Transverse colon (tissue), 4 donors: ENCODE results near the gene UBAC2. TPM values are rescaled to one million over a fixed set of nuclear protein-coding genes. Genes with fewer than 3 reads are reported as not detected.

Source experiments
- DNase-seq: peaks from one replicate; pipeline ENCODE4 v3.0.0-alpha.2; 2019
- H3K27ac ChIP-seq, 4 donors: fragments of 200-600 bp; sonication (generic); 2 replicates each; pipeline ENCODE4 v1.5.1; 2016 to 2018; ENCODE audit warnings: inconsistent platforms in 4 of 4
- H3K27me3 ChIP-seq: fragments of 200-600 bp; sonication (generic); 2 replicates; pipeline ENCODE4 v1.5.1; 2017; ENCODE audit warnings: inconsistent platforms
- H3K36me3 ChIP-seq, 4 donors: fragments of 200-600 bp; sonication (generic); 2 replicates each; pipeline ENCODE4 v1.5.1; 2017 to 2019; ENCODE audit warnings: inconsistent platforms in 4 of 4
- H3K4me1 ChIP-seq, 4 donors: fragments of 200-600 bp; sonication (generic); 2 replicates each; pipeline ENCODE4 v1.5.1; 2017 to 2020; ENCODE audit warnings: inconsistent platforms in 4 of 4
- H3K4me3 ChIP-seq, 4 donors: fragments of 200-600 bp; sonication (generic); 1 replicate in 1 of 4; 2 replicates in 3 of 4; pipeline versions ENCODE4 v1.5.1 to v1.6.1; 2017 to 2019; ENCODE audit warnings: inconsistent platforms in 4 of 4
- H3K9me3 ChIP-seq, 2 donors: fragments of 200-600 bp; sonication (generic); 2 replicates each; pipeline ENCODE4 v1.5.1; 2017 to 2019; ENCODE audit warnings: inconsistent platforms in 2 of 2
- EP300 ChIP-seq: sonication (generic); formaldehyde crosslinking; IDR thresholded peaks from one replicate; pipeline ENCODE4 v1.6.1; 2017; ENCODE audit warnings: antibody characterized with exemption, low read depth
- POLR2A ChIP-seq: fragments of 450-650 bp; IDR thresholded peaks from one replicate; pipeline ENCODE4 v1.6.1; 2016; ENCODE audit warnings: antibody characterized with exemption, mild to moderate bottlenecking, moderate library complexity
- POLR2AphosphoS5 ChIP-seq, 3 donors: sonication (generic); formaldehyde crosslinking; IDR thresholded peaks; one replicate each; pipeline ENCODE4 v1.6.1; 2016; ENCODE audit warnings: antibody characterized with exemption in 3 of 3
- WGBS, 2 donors: methylation state at CpG; one replicate each; pipeline ENCODE4 v1.1.5; 2018; ENCODE audit warnings: low coverage in 1 of 2; 5-methylcytosine and 5-hydroxymethylcytosine counted together
- in situ Hi-C, 4 donors: fragments of 200-750 bp; cut with MboI; loops; one replicate each; pipeline versions ENCODE4 v1.15.0 to v1.15.1; 2017; ENCODE audit warnings: low sequenced_read_pairs in 3 of 4, low pct_ligation_motif_present in 1 of 4, low pct_unique_long_range_greater_than_20kb in 1 of 4
- intact Hi-C: fragments of 100-400 bp; cut with DNase I; formaldehyde crosslinking; loops from one replicate; pipeline ENCODE4 v1.15.1; 2023; ENCODE audit warnings: low total_unique reads
- total RNA-seq, 4 donors: library from RNA; depleted of rRNA; stranded (reverse); fragments of >200 nt; gene quantifications; one replicate each; pipeline ENCODE4 v1.1.0, GENCODE V29; 2016
- TF ChIP-seq, protein P1 (sequence below), 5 experiments: fragments of 200-600 bp in 3 of 5; fragments of 450-650 bp in 2 of 5; sonication (generic) in 3 of 5; IDR thresholded peaks; 1 replicate in 2 of 5; 2 replicates in 3 of 5; pipeline ENCODE4 v1.5.1; 2016 to 2017; ENCODE audit warnings: antibody characterized with exemption in 5 of 5, inconsistent platforms in 3 of 5, mild to moderate bottlenecking in 2 of 5, moderate library complexity in 1 of 5

UBAC2 gene
- total RNA-seq, 4 donors from 2014 or later, result 34.4 to 77.3 (median 66.5) TPM

DNA sequence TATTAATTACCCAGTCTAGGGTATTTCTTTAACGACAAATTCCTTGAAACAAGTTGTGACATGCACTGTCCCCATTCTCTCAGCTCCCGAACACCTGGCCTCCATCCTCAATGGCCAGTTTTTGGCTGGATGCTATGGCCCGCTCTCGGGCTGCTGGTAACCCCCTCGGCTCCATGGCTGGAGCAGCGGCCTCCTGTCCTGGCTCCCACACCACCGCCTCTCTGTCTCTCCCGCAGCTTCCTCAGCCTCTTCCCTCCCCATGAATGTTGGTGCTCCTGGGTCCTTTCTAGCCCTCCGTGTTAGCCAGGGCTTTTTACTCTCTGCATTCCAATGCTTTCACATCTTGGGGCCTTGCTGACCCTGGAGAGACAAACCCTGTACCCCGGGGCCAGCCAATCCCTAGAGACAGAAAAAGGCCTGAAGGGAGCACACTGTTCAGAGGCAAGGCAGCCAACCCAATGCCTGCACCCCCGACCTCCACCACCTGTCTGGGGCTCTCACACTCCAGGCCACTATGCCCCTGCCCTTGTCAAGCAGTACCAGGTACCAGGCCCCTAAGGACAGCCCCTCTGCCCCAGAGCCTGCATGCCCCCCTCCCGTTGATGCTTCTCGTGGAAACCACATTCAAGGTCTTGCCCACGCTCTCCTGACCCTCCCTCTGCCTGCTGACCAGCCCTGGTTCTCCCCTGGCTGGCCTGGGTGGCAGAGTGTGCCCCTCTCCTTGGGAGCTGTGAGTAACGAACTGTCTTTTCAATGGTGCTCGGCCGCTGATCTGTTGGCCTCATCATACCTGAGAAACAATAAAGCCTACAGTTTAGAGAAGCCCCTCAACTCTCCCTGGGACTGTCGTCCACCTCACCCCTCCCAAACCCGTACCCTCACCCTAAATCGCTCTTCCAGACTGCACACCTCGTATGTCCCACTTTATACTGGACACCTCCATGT, 193.4 kb downstream of the UBAC2 start:
- no peak for DNase-seq
- no peaks in the 10 kb centered on the region for H3K27me3 ChIP-seq
- no peaks in the 10 kb centered on the region for H3K9me3 ChIP-seq
- WGBS, 2 donors, result 94 to 98% methylated on average over 8 to 21 of the region's 21 CpGs
- H3K4me3 ChIP-seq, result no peak overlapping the region
- TF ChIP-seq, protein P1, sequence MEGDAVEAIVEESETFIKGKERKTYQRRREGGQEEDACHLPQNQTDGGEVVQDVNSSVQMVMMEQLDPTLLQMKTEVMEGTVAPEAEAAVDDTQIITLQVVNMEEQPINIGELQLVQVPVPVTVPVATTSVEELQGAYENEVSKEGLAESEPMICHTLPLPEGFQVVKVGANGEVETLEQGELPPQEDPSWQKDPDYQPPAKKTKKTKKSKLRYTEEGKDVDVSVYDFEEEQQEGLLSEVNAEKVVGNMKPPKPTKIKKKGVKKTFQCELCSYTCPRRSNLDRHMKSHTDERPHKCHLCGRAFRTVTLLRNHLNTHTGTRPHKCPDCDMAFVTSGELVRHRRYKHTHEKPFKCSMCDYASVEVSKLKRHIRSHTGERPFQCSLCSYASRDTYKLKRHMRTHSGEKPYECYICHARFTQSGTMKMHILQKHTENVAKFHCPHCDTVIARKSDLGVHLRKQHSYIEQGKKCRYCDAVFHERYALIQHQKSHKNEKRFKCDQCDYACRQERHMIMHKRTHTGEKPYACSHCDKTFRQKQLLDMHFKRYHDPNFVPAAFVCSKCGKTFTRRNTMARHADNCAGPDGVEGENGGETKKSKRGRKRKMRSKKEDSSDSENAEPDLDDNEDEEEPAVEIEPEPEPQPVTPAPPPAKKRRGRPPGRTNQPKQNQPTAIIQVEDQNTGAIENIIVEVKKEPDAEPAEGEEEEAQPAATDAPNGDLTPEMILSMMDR (IDR thresholded peaks at IDR 0.05), result no peak
- TF ChIP-seq POLR2A (no peak), EP300 (no peak), POLR2AphosphoS5 (IDR thresholded peaks at IDR 0.05) (no peak)
- no peak overlapping the region for H3K27ac ChIP-seq
- intact Hi-C loops (no loop called here), in situ Hi-C loops (no loop called here)
- no peaks in the 10 kb centered on the region for H3K4me1 ChIP-seq
- no peaks in the 10 kb centered on the region for H3K36me3 ChIP-seq

DNA sequence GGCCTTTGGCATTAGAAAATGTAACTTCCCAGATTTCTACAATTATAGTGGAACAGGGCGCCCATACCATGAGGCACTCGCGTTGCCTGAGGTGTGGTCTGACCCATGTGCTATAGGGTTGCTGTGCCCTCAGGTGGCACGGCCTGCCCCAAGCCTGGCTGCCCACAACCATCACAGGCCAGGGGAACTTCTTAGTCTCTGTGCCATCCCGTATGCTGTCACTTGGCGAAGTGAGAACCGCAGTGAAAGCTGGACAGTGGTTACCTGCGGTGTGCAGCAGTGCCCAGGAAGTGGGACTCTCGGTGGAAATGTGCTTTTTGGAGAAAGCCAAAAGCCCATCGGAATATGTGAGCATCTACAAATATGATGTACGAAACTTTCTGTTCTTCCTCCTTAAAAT, 194.8 kb downstream of the UBAC2 start:
- Histone ChIP-seq H3K4me3 (no peak overlapping the region), H3K9me3 (no peaks in the 10 kb centered on the region), H3K36me3 (no peaks in the 10 kb centered on the region), H3K27me3 (no peaks in the 10 kb centered on the region), H3K27ac (no peak overlapping the region), H3K4me1 (no peaks in the 10 kb centered on the region)
- 94% methylated on average over 11 of the region's 11 CpGs; no CpG with 5 or more reads in 1 of the 2 donors for WGBS, 2 donors
- intact Hi-C loops (no loop called here), in situ Hi-C loops (no loop called here)
- no peak for DNase-seq
- TF ChIP-seq EP300, result no peak
- no peak for TF ChIP-seq POLR2AphosphoS5 (IDR thresholded peaks at IDR 0.05)
- no peak for TF ChIP-seq POLR2A
- TF ChIP-seq, protein P1 (IDR thresholded peaks at IDR 0.05), result no peak

DNA sequence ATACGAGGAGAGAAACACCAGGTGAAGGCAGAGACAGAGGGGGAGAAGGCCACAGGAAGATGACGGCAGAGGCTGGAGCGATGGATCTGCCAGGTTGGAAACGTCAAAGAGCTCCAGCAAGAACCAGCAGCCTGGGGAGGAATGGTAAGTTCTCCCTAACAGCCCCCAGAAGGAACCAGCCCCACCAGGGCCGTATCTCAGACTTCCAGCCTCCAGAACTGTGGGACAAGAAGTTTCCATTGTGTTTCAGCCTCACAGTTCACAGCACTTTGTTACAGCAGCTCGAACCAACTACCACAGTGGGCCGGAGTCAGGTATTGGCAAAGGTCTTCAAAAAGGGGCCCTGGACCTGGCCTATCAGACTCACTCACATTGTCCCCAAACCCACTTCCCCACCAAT, 195.8 kb downstream of the UBAC2 start:
- 89% methylated on average over 6 of the region's 7 CpGs; no CpG with 5 or more reads in 1 of the 2 donors for WGBS, 2 donors
- TF ChIP-seq POLR2AphosphoS5 (IDR thresholded peaks at IDR 0.05) (no peak), POLR2A (no peak), EP300 (no peak)
- TF ChIP-seq, protein P1 (IDR thresholded peaks at IDR 0.05), result no peak
- no peaks in the 10 kb centered on the region for H3K36me3 ChIP-seq
- no peaks in the 10 kb centered on the region for H3K4me1 ChIP-seq
- in situ Hi-C loops, result no loop called here
- no peak for DNase-seq
- H3K9me3 ChIP-seq, result no peaks in the 10 kb centered on the region
- no peak overlapping the region for H3K27ac ChIP-seq
- intact Hi-C loops, result no loop called here
- no peaks in the 10 kb centered on the region for H3K27me3 ChIP-seq
- no peak overlapping the region for H3K4me3 ChIP-seq

DNA sequence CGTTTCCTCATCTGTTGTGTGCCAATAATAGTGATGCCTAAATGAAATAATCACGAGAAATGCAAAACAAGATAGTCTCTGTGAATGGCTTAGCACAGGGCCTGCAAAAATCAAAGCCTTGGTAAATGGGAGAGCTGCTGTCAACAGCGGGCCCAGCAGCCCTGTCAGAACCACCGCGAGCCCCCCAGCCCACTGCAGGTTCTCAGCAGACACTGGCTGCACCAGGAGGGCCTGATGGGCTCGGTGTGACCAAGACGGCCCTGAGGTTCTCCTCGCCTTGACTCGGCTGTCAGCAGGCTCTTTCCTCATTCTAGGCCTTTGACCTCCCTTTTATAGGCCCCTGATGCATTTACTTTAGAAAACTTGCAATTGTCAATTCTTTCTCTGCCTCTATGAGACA, 197.4 kb downstream of the UBAC2 start:
- in situ Hi-C loops (no loop called here), intact Hi-C loops (no loop called here)
- no peaks in the 10 kb centered on the region for H3K27me3 ChIP-seq
- no peaks in the 10 kb centered on the region for H3K9me3 ChIP-seq
- H3K4me1 ChIP-seq, result no peaks in the 10 kb centered on the region
- TF ChIP-seq POLR2A, result no peak
- no peak for TF ChIP-seq EP300
- TF ChIP-seq, protein P1 (IDR thresholded peaks at IDR 0.05), result no peak
- no peak for TF ChIP-seq POLR2AphosphoS5 (IDR thresholded peaks at IDR 0.05)
- no peak overlapping the region for H3K27ac ChIP-seq
- no peak for DNase-seq
- WGBS, 2 donors, result 88 to 94% methylated on average over 9 of the region's 9 CpGs
- H3K4me3 ChIP-seq, result no peak overlapping the region
- H3K36me3 ChIP-seq, result no peaks in the 10 kb centered on the region
